Upper lobe of right lung (tissue), 1 donor: ENCODE data around the gene FGF9. TPM values are rescaled to one million over a fixed set of nuclear protein-coding genes. Genes with fewer than 3 reads are reported as not detected.

Experiments
- ATAC-seq: fragments of 200-7000 bp; cut with Tn5 transposase; one replicate; pipeline ENCODE4 v1.9.1; 2020; ENCODE audit warnings: mild to moderate bottlenecking, moderate library complexity
- DNase-seq: peaks from one replicate; pipeline ENCODE4 v3.0.0-alpha.2; 2020
- H3K27ac ChIP-seq: fragments of 200-600 bp; one replicate; pipeline ENCODE4 v1.8.0; 2022
- H3K27me3 ChIP-seq: fragments of 200-600 bp; one replicate; pipeline ENCODE4 v1.8.0; 2022; ENCODE audit warnings: mild to moderate bottlenecking
- H3K36me3 ChIP-seq: fragments of 200-600 bp; one replicate; pipeline ENCODE4 v1.8.0; 2022
- H3K4me1 ChIP-seq: fragments of 200-600 bp; one replicate; pipeline ENCODE4 v1.8.0; 2022
- H3K4me3 ChIP-seq: fragments of 200-600 bp; one replicate; pipeline ENCODE4 v1.8.0; 2022; ENCODE audit warnings: mild to moderate bottlenecking
- H3K9me3 ChIP-seq: fragments of 200-600 bp; one replicate; pipeline ENCODE4 v1.8.0; 2022
- CTCF ChIP-seq: fragments of 200-600 bp; IDR thresholded peaks from one replicate; pipeline ENCODE4 v1.8.0; 2022; ENCODE audit warnings: antibody characterized with exemption
- intact Hi-C: fragments of 100-400 bp; cut with DNase I; formaldehyde crosslinking; loops from one replicate; pipeline ENCODE4 v1.11.0; 2022
- total RNA-seq: library from RNA; stranded (reverse); fragmentation: NEBNext Ultra II Directional; extraction: Animal tissue kit (Norgen Biotek cat#: 25700); gene quantifications from one replicate; pipeline ENCODE4 v1.2.1, GENCODE V29; 2021
- donor health status: DM: no; HTN: yes; CAD: no; lungs with severe emphysema.

Gene FGF9
- total RNA-seq, 1 donor from 2014 or later: 2.7 TPM

GRCh38 chr13:21638319-21639282 lies 32.3 kb upstream of the FGF9 start:
- Histone ChIP-seq H3K27ac (no peak overlapping the region), H3K9me3 (no peaks in the 10 kb centered on the region), H3K36me3 (no peaks in the 10 kb centered on the region), H3K27me3 (no peaks in the 10 kb centered on the region), H3K4me1 (peaks cover 7% of the 10 kb centered on the region), H3K4me3 (no peak overlapping the region)
- peak; percentile 58 for ATAC-seq
- intact Hi-C loops: no loop called here
- TF ChIP-seq CTCF: peak; percentile 81
- DNase-seq: no peak

- no peaks in the 10 kb centered on the region for H3K9me3 ChIP-seq
- H3K36me3 ChIP-seq: no peaks in the 10 kb centered on the region
- no peak overlapping the region for H3K4me3 ChIP-seq
- no peak for TF ChIP-seq CTCF
- ATAC-seq (no peak), DNase-seq (no peak)
- intact Hi-C loops: no loop called here
- H3K27me3 ChIP-seq: no peaks in the 10 kb centered on the region
- H3K4me1 ChIP-seq: peaks cover 7% of the 10 kb centered on the region
- H3K27ac ChIP-seq: no peak overlapping the region
These were observed 31.3 kb upstream of the FGF9 start for GRCh38 chr13:21639561-21639960.

- intact Hi-C loops: no loop called here
- no peak for DNase-seq
- Histone ChIP-seq H3K27ac (no peak overlapping the region), H3K27me3 (no peaks in the 10 kb centered on the region), H3K4me1 (peaks cover 7% of the 10 kb centered on the region), H3K4me3 (no peak overlapping the region), H3K9me3 (no peaks in the 10 kb centered on the region), H3K36me3 (no peaks in the 10 kb centered on the region)
- TF ChIP-seq CTCF: no peak
- ATAC-seq: no peak
These were observed 29.2 kb upstream of the FGF9 start for GRCh38 chr13:21641629-21642028.

GRCh38 chr13:21657538-21657937 lies 13.3 kb upstream of the FGF9 start:
- no peaks in the 10 kb centered on the region for H3K27me3 ChIP-seq
- H3K9me3 ChIP-seq: no peaks in the 10 kb centered on the region
- intact Hi-C loops: no loop called here
- DNase-seq (no peak), ATAC-seq (no peak)
- H3K36me3 ChIP-seq: no peaks in the 10 kb centered on the region
- no peak overlapping the region for H3K27ac ChIP-seq
- H3K4me1 ChIP-seq: no peaks in the 10 kb centered on the region
- no peak for TF ChIP-seq CTCF
- H3K4me3 ChIP-seq: no peak overlapping the region

- no peak for TF ChIP-seq CTCF
- intact Hi-C loops: no loop called here
- Histone ChIP-seq H3K36me3 (no peaks in the 10 kb centered on the region), H3K27me3 (no peaks in the 10 kb centered on the region), H3K9me3 (no peaks in the 10 kb centered on the region), H3K27ac (no peak overlapping the region), H3K4me3 (no peak overlapping the region), H3K4me1 (no peaks in the 10 kb centered on the region)
- ATAC-seq (no peak), DNase-seq (no peak)
These were observed 11.8 kb upstream of the FGF9 start for GRCh38 chr13:21659087-21659486.
